ENCODE results near the gene JOSD1.

JOSD1 gene

GRCh38 chr22:38700789-38701628 is at the start of gene JOSD1:
JOSD1 (minus strand) TSS chr22:38700943; CDS start chr22:38699987, 956 bp downstream.
- DNase-seq (ENCODE audit: low spot score), result peak; percentile 79

GRCh38 chr22:38750104-38750503 is 49.4 kb upstream of the JOSD1 start:
- DNase-seq (ENCODE audit: low spot score), result no peak

GRCh38 chr22:38748487-38749136 is 47.9 kb upstream of the JOSD1 start:
- DNase-seq (ENCODE audit: low spot score), result no peak

DNA sequence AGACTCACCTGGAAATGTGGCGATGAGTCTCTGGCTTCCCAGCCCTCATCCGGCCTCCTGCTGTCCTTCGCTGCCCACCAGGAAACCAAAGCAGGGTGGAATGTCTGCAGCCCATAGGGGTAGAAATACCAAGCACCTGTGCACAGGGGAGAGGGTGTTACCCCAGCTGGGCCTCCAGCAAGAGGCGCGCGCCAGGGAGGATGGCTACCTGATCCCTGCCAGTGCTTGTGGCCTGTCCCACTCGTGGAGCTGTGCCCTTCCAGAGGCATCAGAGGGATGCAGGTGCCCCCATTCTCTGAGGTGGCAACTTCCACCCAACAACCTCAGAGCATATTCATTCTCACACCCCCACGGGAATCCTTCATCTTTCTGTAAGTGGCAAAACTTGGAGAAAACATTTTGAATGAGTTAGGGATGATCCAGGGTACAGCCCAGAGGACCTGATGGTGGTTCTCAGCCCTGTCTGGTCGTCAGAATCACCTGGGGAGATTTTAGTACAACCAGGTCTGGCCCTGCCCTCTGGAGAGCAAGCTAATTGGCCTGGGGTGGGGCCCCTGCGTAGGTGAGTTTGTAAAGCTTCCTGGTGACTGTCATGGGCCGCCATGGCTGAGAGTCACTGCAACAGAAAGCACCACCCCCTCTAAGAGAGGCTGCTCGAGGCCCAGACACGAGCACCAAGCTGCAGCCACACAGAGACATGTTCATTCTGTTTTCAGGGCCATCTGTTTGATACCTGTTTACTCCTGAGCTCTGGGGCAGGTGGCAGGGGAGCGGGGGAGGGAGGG is 45.1 kb upstream of the JOSD1 start:
- no peak for DNase-seq (ENCODE audit: low spot score)

DNA sequence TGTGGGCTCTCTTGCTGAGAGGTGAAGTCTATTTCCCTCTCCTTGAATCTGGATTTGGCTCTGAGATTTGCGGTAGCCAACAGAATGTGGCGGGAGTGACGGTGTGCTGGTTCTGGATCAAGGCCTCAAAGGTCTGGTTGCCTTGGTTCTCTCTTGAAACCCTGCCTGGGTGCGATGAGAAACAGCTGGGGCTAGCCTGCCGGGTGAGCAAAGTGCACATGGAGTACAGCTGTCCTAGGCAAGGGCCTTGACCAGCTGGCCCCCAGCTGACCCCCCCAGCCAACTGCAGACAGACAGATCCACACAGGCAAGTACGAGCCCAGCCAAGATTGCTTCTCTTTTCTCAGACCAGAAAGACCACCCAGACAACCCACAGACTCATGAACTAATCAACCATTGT is 44.2 kb upstream of the JOSD1 start:
- no peak for DNase-seq (ENCODE audit: low spot score)

GRCh38 chr22:38742176-38742942 is 41.6 kb upstream of the JOSD1 start:
- no peak for DNase-seq (ENCODE audit: low spot score)

GRCh38 chr22:38741576-38741975 is 40.8 kb upstream of the JOSD1 start:
- DNase-seq (ENCODE audit: low spot score), result no peak

DNA sequence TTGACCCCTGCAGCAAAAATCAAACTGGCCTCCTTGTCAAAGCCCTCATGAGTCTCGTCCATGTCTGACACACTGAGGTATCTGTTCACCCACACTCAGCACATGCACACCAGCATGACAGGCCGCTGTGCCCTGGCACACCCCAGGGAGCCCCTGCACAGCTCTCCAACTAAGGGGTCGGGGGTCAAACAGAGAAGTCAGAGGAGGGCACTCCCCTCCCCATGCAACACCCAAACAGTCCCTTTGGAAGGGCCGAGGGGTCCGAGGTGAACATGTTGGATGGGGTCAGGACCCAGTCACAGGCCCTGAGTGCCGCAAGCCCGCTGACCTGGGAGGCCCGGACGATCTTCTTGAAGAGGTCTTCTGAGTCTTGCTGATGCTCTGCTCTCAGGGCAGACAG is 40.4 kb upstream of the JOSD1 start:
- DNase-seq (ENCODE audit: low spot score), result no peak

- DNase-seq (ENCODE audit: low spot score), result no peak
Measured at GRCh38 chr22:38740754-38741153, 40.0 kb upstream of the JOSD1 start.

- no peak for DNase-seq (ENCODE audit: low spot score)
Measured at GRCh38 chr22:38740116-38740723, 39.5 kb upstream of the JOSD1 start.

DNA sequence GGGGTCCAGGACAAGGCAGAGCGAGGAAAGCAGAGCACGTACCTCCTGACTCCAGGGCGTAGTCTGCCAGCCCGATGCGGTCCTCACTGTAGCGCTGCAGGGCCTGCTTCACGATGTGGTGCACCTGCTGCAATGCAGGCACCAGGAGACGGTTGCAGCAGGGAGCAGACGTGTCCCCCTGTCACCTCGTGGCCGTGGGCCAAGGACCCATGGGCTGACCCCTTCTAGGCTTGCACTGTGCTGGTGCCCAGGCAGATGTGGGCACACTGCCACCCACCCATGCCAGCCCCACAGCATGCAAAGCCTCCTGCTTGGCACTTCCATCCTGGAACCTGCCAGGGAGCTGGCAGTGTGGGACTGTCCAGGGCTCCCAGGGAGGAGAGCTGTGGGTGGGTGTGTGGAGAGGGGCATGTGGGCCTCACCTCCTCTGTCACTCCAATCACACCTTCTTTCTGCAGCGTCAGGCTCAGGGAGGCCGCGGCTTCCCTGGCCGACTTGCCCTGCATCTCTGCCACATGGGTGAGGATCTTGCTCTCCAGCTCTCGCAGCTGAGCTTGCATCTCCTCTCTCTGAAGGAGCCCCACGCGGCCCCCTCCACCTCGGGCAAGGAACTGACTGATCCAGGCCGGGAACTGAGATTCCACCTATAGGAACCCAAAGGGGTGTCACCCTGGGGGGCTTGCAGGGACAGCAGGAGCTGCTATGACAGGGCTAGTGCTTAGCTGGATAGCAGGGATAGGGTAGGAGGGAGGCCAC is 38.7 kb upstream of the JOSD1 start:
- DNase-seq (ENCODE audit: low spot score), result no peak

DNA sequence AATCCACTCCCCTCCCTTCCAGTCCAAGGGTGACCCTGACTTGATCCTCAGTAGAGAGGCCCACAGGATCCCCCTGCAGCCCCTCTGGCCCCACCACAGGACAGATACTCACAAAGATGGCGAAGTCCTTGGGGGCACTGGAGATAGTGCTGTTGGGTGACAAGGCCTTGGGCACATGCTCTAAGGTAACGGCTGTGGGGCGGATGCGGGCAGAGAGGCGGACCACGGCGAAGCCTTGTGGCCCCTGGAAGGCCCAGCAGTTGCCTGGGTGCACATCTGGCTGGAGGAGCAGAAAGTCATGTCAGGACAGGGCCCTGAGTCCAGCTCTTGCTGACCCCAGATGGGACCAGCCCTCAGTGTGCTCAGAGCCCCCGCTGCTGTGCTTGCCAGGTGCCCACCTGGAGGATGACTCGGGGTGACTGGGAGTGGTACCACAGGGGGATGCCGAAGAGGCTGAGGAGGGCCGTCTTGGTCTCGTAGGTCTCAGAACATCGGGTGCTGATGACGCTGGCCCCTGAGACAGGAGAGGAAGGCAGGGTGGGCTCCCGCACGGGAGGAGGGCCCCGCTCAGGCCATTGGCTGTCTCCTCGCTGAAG is 37.8 kb upstream of the JOSD1 start:
- no peak for DNase-seq (ENCODE audit: low spot score)

GRCh38 chr22:38737302-38738060 is 36.7 kb upstream of the JOSD1 start:
- DNase-seq (ENCODE audit: low spot score), result no peak

- no peak for DNase-seq (ENCODE audit: low spot score)
Measured at GRCh38 chr22:38736257-38736570, 35.5 kb upstream of the JOSD1 start.

DNA sequence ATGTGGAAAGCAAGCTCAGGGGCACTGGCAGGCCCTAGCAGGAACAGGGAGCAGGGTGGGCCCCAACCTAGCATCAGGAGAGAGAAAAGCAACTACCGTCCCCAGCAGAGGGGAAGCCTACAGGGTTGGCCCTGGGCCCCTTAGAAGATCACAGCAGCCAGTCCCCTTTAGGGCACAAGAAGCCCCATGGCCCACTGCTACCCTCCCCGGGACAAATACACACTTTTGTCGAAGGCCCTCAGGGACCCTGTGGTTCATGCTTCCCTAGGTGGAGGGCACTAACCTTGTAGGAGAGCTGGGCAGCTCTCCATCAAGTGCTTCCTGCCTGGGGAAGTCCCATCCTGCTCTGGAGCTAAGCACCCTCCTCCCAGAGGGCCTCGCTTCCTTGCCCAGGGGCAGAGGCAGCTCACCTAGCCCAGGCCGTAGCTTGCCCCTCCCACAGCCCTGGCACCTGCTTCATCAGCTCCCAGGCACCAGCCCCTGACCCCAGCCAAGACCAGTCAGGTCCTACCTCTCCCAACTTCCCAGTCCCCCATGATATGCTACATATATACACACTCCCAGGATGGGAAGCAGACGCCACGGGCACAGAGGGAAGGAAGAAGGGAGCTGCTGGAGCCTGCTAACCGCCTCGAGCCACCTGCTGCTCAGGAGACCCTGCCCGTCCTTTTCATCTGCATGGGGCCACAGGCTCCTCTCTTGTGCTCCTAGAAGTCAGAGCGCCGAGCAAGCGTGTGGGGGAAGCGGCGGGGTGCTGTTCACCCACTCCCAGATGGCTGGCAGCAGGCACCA is 34.9 kb upstream of the JOSD1 start:
- DNase-seq (ENCODE audit: low spot score), result no peak

- no peak for DNase-seq (ENCODE audit: low spot score)
Measured at GRCh38 chr22:38735126-38735464, 34.4 kb upstream of the JOSD1 start.

DNA sequence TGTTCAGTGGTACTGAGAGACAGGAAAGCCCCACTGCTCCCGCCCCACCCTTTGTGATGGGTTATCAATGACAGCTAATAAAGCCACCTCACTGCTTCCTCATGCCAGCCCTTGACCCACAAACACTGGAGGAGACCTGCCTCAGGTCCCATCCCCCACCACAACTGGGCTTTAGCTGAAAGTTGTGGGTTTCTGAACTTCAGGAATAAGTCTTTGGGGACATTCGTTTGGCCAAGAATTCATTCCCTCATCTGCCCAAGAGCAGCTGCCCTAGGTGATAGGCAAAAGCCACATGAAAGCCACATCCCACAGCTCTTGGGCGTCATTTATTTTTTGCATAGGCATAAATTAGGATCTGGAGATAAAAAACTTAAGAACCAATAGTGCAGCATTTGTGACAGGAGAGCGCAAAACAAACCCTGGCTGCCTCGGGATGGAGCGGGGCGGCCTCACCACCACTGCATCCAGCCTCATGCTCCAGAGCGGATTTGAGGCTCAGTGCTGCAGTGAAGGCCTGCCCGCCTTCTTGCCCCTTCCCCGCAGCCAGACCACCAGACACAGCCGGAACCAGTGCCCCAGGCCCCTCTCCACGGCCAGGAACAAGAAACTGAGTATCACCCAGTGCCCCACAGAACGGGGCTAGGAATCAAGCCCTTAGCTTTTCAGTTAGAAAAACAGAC is 33.8 kb upstream of the JOSD1 start:
- no peak for DNase-seq (ENCODE audit: low spot score)

- no peak for DNase-seq (ENCODE audit: low spot score)
Measured at GRCh38 chr22:38733724-38734381, 33.1 kb upstream of the JOSD1 start.

Data from HuH-7.5 (cell line).